GM21737 (cell line): ENCODE data around the gene RTL5.

ENCODE experiments used
- ATAC-seq: cut with Tn5 transposase; IDR thresholded peaks from one replicate; pipeline ENCODE4 v1.9.1; 2021; ENCODE audit warnings: mild to moderate bottlenecking, moderate library complexity; ENCODE audit not compliant: unreplicated experiment

Gene RTL5

GRCh38 chrX:72130156-72130761 is 1.5 kb downstream of the RTL5 start:
- ATAC-seq, result no peak

- no peak for ATAC-seq
Observed at GRCh38 chrX:72129661-72130060, 2.1 kb downstream of the RTL5 start.

DNA sequence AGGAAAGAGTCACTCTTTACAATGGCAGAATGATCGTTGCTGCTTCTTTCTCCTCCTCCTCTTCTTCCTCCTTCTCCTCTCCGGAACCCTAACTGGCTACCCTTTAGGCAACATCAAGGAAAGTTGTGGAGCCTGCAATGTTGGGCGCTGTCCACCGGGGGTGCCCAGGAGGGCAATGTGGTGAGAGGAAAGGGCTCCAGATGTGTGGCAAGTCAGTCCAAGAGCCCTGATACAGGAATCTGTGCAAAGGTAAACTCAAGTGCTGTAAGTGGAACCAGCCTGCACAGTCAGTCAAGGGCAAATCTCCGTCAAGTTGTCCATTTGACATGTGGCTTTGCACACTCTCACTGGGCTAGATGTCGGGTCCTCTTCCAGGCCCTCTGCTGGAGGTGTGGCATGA is 2.8 kb downstream of the RTL5 start:
- no peak for ATAC-seq

DNA sequence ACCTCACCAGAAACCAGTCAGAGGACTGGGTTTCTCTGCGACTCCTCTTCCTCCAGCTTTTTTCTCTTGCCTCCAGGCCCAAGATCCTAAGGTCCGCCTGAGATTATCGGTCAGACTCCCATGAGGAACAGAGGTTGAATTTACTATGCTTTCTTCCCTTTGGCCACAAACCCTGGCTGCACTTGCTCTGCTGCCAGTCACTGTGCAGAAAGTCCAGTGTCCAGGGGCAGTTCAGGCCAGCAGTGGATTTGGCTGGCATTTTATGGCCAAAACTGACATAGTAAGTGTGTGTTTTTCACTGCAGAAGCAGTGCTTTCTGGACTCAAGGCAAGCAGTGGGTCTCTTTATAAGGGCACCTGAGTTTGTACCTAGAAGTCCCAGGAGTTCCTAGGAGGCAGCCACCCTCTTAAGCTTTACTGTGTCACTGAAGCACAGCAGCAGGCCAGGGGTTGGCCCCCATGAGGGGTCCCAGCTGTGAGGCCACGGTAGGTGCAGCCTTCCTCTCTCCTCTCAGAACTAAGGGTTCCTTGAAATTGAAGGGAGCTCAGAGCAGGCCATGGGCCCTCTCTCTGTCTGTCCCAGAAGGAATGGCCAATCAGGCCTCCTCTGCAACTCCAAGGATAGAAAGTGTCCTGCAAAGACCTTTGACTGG is 3.4 kb downstream of the RTL5 start:
- ATAC-seq, result no peak

- ATAC-seq, result no peak
Observed at GRCh38 chrX:72127332-72127731, 4.4 kb downstream of the RTL5 start.

DNA sequence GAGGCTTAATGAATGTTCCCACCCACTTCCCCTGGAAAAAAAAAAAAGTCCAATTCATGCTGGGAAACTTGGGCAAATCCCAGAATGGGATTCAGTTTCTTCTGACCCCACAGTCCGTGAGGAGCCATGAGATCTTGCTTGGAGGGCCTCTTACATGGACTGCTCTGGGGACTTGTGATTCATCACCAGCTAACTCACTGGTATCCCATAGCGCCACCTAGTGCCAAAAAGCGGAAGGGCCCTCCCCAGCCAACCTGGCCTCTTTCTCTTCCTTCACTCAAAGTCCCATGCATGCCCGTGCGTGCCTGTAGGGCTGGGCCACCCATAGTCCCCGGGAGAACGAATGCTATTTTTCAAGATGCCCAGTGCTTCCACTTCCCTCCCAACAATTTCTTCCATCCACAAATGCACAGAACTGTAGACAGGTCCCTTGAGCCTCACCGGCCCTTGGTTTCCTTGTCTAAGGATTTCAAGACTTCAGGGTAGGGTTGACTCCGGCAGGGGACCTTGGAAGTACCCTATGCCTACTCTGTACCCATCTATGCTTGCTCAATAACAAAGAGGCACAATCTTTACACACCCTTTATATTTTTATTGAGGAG is 5.1 kb downstream of the RTL5 start:
- ATAC-seq, result peak; percentile 56

DNA sequence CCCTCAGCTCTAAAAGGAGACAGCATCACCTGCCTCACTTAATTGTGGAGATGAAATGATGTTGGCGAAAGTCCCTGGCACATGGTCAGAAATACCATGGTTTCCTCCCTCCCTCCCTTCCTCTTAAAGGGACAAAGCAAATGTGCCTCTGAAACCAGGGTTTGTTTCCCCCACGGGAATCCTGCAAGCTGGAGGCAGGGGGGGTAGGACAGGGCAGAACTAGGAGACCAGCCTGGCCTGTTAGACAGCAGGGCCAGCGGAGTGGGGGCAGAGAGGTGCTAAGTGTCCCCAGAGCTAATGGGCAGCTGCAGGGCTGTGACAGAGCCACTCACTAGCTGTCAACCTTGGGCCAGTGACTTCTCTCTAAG is 5.7 kb downstream of the RTL5 start:
- ATAC-seq, result no peak

DNA sequence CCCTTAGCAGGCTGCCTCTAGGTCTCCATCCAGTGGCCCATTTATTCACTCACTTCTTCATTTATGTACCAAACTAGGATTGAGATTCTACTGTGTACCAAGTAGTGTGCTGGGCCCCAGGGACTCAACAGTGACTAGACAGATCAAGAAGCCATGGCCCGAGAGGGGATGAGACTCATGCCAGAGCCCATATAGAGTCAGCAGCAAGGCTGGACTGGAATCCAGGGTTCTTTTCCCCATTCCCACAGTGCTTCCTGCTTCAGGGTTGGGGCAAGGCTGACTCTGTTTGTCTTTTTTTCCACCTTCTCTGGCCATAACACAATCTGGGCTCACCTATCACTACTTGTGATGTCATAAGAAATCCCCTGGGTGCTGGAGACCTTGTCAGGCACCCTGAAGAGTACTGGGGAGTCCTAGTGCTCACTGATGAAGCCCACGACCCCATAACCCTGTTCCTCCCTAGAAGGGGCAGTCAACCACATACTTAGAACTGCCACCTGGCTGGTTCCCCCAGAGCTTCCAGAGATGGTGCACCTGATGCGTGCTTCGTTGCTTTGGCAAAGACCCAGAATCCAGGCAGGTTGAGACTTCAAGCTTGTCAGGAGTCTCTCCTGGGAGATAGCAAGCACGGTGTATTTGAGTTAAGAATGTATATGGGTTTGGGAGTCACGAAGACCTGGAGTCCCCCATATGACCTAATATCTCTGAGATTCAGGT is 6.2 kb downstream of the RTL5 start:
- no peak for ATAC-seq

DNA sequence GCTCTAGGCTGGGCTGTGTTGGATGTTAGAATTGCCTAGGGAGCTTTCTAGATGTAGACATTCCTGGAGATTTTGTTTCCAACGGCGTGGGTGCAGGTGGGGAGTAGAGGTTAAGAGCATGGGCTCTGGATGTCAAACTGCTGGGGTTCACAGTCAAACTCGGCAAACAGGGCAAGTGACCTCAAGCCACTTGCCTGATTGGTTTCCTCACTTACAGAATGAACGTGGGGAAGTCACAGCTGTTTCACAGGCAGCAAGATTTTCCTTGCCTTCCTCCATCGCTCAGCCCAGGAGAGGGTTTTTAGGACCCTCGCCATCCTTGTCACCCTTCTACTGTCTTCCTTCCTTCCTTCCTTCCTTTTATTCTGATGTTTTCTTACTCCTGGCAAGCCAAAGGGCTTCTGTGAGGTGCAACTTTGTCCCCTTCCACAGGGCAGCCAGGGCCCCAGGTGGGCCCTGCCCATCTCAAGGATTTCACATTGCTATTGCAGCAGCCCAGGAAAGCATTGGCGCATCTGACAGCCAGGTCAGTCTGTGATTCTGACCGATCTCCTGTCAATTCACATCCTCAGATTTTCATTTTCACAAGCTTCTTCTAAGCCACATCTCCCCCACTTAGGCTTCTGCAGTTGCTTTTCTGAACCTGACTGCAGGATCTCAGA is 7.0 kb downstream of the RTL5 start:
- no peak for ATAC-seq

- no peak for ATAC-seq
Observed at GRCh38 chrX:72123471-72124185, 8.1 kb downstream of the RTL5 start.

DNA sequence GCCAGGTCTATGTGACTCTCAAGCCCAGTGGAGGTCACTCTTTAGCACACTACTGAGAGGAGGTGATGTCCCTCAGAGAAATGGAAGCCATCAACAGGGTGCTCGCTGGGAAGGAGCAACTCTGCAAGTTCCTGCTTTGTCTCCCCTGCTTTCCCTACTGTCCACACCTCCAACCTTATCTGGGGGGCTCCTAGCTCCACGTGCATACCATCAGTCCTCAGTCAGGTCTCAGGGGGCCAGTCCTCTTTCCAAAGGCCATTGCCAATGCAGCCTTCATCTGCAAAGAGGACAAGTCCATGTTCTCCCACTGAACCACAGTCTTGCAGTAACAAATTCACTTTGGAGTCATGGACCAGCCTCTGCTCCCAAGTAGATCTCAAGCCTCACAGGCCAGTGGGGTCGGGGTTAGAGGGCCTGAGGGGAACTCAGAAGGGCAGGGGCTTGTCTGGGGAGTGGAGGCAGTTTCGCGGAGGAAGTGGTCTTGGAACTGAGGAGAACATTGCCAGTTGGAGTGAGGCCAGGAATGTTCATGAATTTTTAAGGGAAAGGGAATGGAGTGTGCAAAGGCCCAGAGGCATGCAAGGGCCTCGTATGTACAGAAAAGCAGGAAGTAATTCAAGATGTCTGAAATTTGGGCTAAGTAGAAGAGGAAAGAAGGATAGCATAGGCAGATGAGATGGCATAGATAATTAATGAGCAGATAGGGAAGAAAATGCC is 8.9 kb downstream of the RTL5 start:
- ATAC-seq, result no peak

DNA sequence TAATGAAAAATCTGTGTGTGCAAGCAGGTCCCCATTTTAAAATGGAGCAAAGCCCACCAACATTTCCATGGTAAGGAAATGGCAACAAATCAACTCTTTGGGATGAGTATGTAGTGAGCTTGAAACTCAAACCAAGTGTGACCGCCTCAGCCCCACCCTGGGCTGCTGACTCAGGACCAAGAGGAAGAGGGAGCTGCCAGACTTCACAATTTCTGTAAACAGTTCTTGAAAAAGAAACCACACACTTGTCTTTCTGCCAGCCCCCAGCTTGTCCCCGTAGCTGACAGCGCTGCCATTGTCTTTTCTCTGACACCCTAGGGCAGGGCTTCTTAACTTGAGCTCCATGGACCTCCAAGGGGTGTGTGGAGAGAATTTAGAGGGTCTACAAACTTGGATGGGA is 10.3 kb downstream of the RTL5 start:
- no peak for ATAC-seq

GRCh38 chrX:72120837-72121236 is 10.9 kb downstream of the RTL5 start:
- ATAC-seq, result no peak

GRCh38 chrX:72117636-72118210 is 14.0 kb downstream of the RTL5 start:
- ATAC-seq, result no peak

DNA sequence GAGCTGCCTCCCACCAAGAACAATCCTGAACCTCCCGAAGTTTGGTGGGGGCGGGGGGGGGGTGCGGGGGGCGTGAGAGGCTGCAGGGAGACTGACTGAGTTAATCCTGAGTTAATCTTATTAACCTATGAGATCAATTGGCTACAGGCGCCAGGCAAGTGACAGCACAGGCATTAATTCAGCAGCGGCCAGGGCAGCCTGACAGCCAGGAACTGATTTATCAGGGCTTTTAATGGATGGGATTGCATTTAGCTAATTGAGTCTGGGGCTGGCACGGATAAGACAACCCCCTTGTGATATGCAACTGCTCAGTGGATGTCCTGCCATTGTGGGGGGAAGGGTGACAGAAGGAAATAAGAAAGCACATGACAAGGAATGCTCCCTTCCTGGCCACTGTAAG is 16.3 kb downstream of the RTL5 start:
- ATAC-seq, result no peak

- ATAC-seq, result no peak
Observed at GRCh38 chrX:72114807-72115206, 16.9 kb downstream of the RTL5 start.

DNA sequence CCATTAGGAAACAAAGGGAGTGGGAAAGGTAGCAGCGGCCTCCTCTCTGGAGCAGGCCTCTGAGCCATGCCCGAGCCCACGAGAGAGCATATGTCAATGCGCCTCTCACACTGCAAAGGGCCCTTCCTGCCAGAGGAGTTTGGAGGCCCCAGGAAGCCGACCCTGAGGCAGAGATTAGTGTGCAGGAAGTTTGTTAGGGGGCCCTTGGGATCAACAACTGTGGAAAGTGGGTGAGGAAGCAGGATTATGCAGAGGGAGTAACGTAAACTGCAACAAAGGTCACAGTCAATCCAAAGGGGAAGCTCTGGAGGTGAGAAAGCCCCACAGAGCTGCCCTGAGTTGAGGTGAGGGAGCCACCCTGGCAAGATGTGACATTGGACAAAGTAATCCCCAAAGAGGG is 17.4 kb downstream of the RTL5 start:
- no peak for ATAC-seq

GRCh38 chrX:72113461-72113860 is 18.3 kb downstream of the RTL5 start:
- ATAC-seq, result no peak

DNA sequence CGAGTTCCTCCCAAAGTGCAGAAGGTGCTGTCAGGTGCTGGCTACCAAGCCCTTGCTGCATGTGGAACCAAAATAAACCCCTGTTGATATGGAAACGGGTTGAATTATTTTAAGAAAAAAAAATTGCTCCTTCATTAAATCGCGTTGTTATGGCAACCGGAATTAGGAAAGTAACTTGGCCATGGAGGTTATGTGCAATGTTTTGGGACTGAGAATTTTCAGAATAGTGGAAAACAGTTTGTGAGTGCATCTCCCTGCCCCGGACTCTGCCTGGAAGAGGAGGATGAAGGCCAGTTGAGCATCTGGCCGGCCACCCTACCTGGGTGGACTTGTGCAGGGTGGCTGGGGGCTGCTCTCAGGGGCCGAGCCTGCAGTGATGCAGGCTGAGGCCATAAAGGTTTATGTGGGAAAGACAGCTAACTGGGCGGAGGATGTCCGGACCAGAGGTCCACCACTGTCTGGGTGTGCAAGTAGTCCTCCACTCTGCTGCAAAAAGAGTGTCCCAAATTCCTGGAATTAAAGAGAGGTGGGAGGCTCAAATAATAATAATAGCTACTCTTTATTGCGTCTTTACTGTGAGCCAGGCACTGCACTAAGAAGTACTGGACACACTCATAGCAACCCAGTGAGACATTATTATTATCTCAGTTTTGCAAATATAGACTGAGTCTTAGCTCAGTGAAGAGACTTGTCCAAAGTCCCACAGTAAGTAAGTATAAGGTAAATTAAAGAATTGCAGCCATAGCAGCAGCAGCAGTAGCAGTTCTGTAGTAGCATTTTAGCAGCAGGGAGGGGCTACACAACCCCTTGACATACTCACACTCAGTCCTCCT is 20.6 kb downstream of the RTL5 start:
- no peak for ATAC-seq
